ENCODE data around the gene OR52I2. TPM values are rescaled to one million over a fixed set of nuclear protein-coding genes. Genes with fewer than 3 reads are reported as not detected.

Gene OR52I2
- total and polyA plus RNA-seq, 2 experiments from 2014 or later = not detected

- no peaks in the 10 kb centered on the region for H3K36me3 ChIP-seq (ENCODE audit: low read depth)
- DNase-seq = no peak
- no peaks in the 10 kb centered on the region for H3K4me1 ChIP-seq (ENCODE audit: insufficient read depth)
- no peak overlapping the region for H3K4me3 ChIP-seq
- no peaks in the 10 kb centered on the region for H4K20me1 ChIP-seq (ENCODE audit: insufficient read depth)
- H3K9me2 ChIP-seq (ENCODE audit: insufficient read depth) = no peaks in the 10 kb centered on the region
- H3F3A ChIP-seq (ENCODE audit: insufficient read depth) = no peaks in the 10 kb centered on the region
- 37 to 40% methylated on average over 6 of the region's 6 CpGs for WGBS, 2 experiments (ENCODE audit: low coverage in 1 of 2, low lambda C conversion rate in 2 of 2, missing lambda C conversion rate in 2 of 2)
- no peak overlapping the region for H3K27ac ChIP-seq
- H2AFZ ChIP-seq = no peak overlapping the region
- H3K27me3 ChIP-seq (replicated peaks; ENCODE audit: insufficient read depth) = no peaks in the 10 kb centered on the region
- H3K4me2 ChIP-seq (ENCODE audit: unreplicated experiment) = no peak overlapping the region
- H3K79me2 ChIP-seq (ENCODE audit: insufficient read depth) = no peaks in the 10 kb centered on the region
- in situ Hi-C loops (cut with MboI) = no loop called here
- no peaks in the 10 kb centered on the region for H3K9me3 ChIP-seq (ENCODE audit: low read depth)
- no peak overlapping the region for H3K9ac ChIP-seq
- TF ChIP-seq EZH2 (IDR thresholded peaks at IDR 0.05; ENCODE audit: insufficient read depth, poor library complexity, severe bottlenecking) (no peak), EZH2phosphoT487 (IDR thresholded peaks at IDR 0.05; ENCODE audit: insufficient read depth, low read depth) (no peak)
These were observed 2.9 kb upstream of the OR52I2 start for GRCh38 chr11:4578624-4579023.

GRCh38 chr11:4580124-4580523 is 1.4 kb upstream of the OR52I2 start:
- H3K9me2 ChIP-seq (ENCODE audit: insufficient read depth) = no peaks in the 10 kb centered on the region
- H3K9me3 ChIP-seq (ENCODE audit: low read depth) = no peaks in the 10 kb centered on the region
- no peaks in the 10 kb centered on the region for H3F3A ChIP-seq (ENCODE audit: insufficient read depth)
- H4K20me1 ChIP-seq (ENCODE audit: insufficient read depth) = no peaks in the 10 kb centered on the region
- no peak for DNase-seq
- H3K4me2 ChIP-seq (ENCODE audit: unreplicated experiment) = no peak overlapping the region
- no peaks in the 10 kb centered on the region for H3K36me3 ChIP-seq (ENCODE audit: low read depth)
- H3K27ac ChIP-seq = no peak overlapping the region
- H2AFZ ChIP-seq = no peak overlapping the region
- no peaks in the 10 kb centered on the region for H3K79me2 ChIP-seq (ENCODE audit: insufficient read depth)
- WGBS, 2 experiments (ENCODE audit: low coverage in 1 of 2, low lambda C conversion rate in 2 of 2, missing lambda C conversion rate in 2 of 2) = 25 to 28% methylated on average over 1 of the region's 1 CpG
- no peaks in the 10 kb centered on the region for H3K4me1 ChIP-seq (ENCODE audit: insufficient read depth)
- in situ Hi-C loops (cut with MboI) = no loop called here
- no peak overlapping the region for H3K4me3 ChIP-seq
- H3K27me3 ChIP-seq (replicated peaks; ENCODE audit: insufficient read depth) = no peaks in the 10 kb centered on the region
- TF ChIP-seq EZH2 (IDR thresholded peaks at IDR 0.05; ENCODE audit: insufficient read depth, poor library complexity, severe bottlenecking) = no peak
- TF ChIP-seq EZH2phosphoT487 (IDR thresholded peaks at IDR 0.05; ENCODE audit: insufficient read depth, low read depth) = no peak
- no peak overlapping the region for H3K9ac ChIP-seq

DNA sequence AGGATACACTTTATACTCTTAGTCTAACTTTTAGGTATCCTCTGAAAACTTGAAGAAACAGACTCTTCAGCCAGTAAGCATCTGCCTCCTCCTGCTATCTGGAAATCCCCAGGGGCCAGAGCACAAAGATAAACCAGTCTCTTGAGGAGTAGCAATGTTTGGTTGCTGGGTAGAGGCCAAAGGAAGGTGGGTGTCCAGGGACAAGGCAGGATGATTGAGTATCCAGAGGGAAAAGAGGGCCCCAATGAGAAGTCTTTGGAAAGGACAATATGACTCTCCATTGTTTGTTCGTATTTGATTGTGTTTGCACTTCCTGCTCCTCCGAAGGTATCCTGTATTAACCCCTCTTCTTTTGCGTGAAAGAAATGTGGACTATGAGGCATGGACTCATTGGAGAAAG is 7.5 kb downstream of the OR52I2 start:
- H3K4me1 ChIP-seq (ENCODE audit: insufficient read depth) = no peaks in the 10 kb centered on the region
- no peaks in the 10 kb centered on the region for H3K36me3 ChIP-seq (ENCODE audit: low read depth)
- no peak overlapping the region for H3K9ac ChIP-seq
- in situ Hi-C loops (cut with MboI) = no loop called here
- no peaks in the 10 kb centered on the region for H4K20me1 ChIP-seq (ENCODE audit: insufficient read depth)
- no peak overlapping the region for H3K27ac ChIP-seq
- no peaks in the 10 kb centered on the region for H3K27me3 ChIP-seq (replicated peaks; ENCODE audit: insufficient read depth)
- TF ChIP-seq EZH2 (IDR thresholded peaks at IDR 0.05; ENCODE audit: insufficient read depth, poor library complexity, severe bottlenecking) (no peak), EZH2phosphoT487 (IDR thresholded peaks at IDR 0.05; ENCODE audit: insufficient read depth, low read depth) (no peak)
- no peaks in the 10 kb centered on the region for H3K79me2 ChIP-seq (ENCODE audit: insufficient read depth)
- H3K4me2 ChIP-seq (ENCODE audit: unreplicated experiment) = no peak overlapping the region
- WGBS, 2 experiments (ENCODE audit: low coverage in 1 of 2, low lambda C conversion rate in 2 of 2, missing lambda C conversion rate in 2 of 2) = 43 to 56% methylated on average over 3 of the region's 3 CpGs
- DNase-seq = no peak
- no peaks in the 10 kb centered on the region for H3K9me2 ChIP-seq (ENCODE audit: insufficient read depth)
- H2AFZ ChIP-seq = no peak overlapping the region
- no peaks in the 10 kb centered on the region for H3K9me3 ChIP-seq (ENCODE audit: low read depth)
- no peaks in the 10 kb centered on the region for H3F3A ChIP-seq (ENCODE audit: insufficient read depth)
- no peak overlapping the region for H3K4me3 ChIP-seq

DNA sequence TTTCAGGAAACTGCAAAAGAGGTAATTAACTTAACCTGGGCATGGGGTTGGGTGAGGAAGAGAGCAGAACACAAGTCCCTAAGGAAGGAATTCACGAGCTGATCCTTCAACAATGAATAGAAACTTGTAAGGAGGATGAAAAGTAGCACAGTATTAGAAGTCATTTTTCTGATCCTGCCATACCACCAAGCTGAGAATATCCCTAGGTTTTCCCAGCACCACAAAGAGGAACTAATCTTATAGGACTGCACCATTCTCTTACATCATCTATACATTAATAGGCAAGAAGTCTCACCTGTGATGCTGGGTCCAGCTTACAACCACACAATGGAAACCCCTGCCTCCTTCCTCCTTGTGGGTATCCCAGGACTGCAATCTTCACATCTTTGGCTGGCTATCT is 12.2 kb downstream of the OR52I2 start, which contains the start of gene OR52I1:
TSS of gene OR52I1 (plus strand) at position 301 of the 400 bp plus-strand sequence. CDS start at position 301, 0 bp downstream.
- Histone ChIP-seq H3K79me2 (ENCODE audit: insufficient read depth) (no peaks in the 10 kb centered on the region), H3K27me3 (replicated peaks; ENCODE audit: insufficient read depth) (no peaks in the 10 kb centered on the region), H3K9me3 (ENCODE audit: low read depth) (no peaks in the 10 kb centered on the region), H3K9me2 (ENCODE audit: insufficient read depth) (no peaks in the 10 kb centered on the region), H3K27ac (no peak within 1 kb of the TSS), H3F3A (ENCODE audit: insufficient read depth) (no peaks in the 10 kb centered on the region), H3K4me3 (no peak within 1 kb of the TSS), H3K4me1 (ENCODE audit: insufficient read depth) (no peaks in the 10 kb centered on the region), H2AFZ (no peak within 1 kb of the TSS), H3K4me2 (ENCODE audit: unreplicated experiment) (no peak within 1 kb of the TSS), H4K20me1 (ENCODE audit: insufficient read depth) (no peaks in the 10 kb centered on the region), H3K9ac (no peak within 1 kb of the TSS), H3K36me3 (ENCODE audit: low read depth) (no peaks in the 10 kb centered on the region)
- no peak for DNase-seq
- TF ChIP-seq EZH2phosphoT487 (IDR thresholded peaks at IDR 0.05; ENCODE audit: insufficient read depth, low read depth) = no peak
- TF ChIP-seq EZH2 (IDR thresholded peaks at IDR 0.05; ENCODE audit: insufficient read depth, poor library complexity, severe bottlenecking) = no peak
- in situ Hi-C loops (cut with MboI) = no loop called here
- 84 to 100% methylated on average over 1 of the region's 1 CpG for WGBS, 2 experiments (ENCODE audit: low coverage in 1 of 2, low lambda C conversion rate in 2 of 2, missing lambda C conversion rate in 2 of 2)

GRCh38 chr11:4605057-4605456 is 23.5 kb downstream of the OR52I2 start:
- Histone ChIP-seq H3K4me2 (ENCODE audit: unreplicated experiment) (no peak overlapping the region), H3K79me2 (ENCODE audit: insufficient read depth) (peaks cover 8% of the 10 kb centered on the region; the same call in 1 of the 2 replicates), H3K4me1 (ENCODE audit: insufficient read depth) (peaks cover 5% of the 10 kb centered on the region; the same call in 1 of the 2 replicates), H3K4me3 (no peak overlapping the region), H2AFZ (no peak overlapping the region), H4K20me1 (ENCODE audit: insufficient read depth) (no peaks in the 10 kb centered on the region), H3K9me2 (ENCODE audit: insufficient read depth) (no peaks in the 10 kb centered on the region), H3F3A (ENCODE audit: insufficient read depth) (no peaks in the 10 kb centered on the region), H3K27ac (no peak overlapping the region), H3K9me3 (ENCODE audit: low read depth) (no peaks in the 10 kb centered on the region), H3K9ac (no peak overlapping the region), H3K27me3 (replicated peaks; ENCODE audit: insufficient read depth) (no peaks in the 10 kb centered on the region), H3K36me3 (ENCODE audit: low read depth) (no peaks in the 10 kb centered on the region)
- in situ Hi-C loops (cut with MboI) = no loop called here
- no peak for DNase-seq
- 82% methylated on average over 4 of the region's 4 CpGs for WGBS, 2 experiments (ENCODE audit: low coverage in 1 of 2, low lambda C conversion rate in 2 of 2, missing lambda C conversion rate in 2 of 2)
- no peak for TF ChIP-seq EZH2 (IDR thresholded peaks at IDR 0.05; ENCODE audit: insufficient read depth, poor library complexity, severe bottlenecking)
- TF ChIP-seq EZH2phosphoT487 (IDR thresholded peaks at IDR 0.05; ENCODE audit: insufficient read depth, low read depth) = no peak
